HG03378 (cell line): ENCODE data around the gene PDZD8.
"Not testable (repeated sequence)": the region's sequence is repeated elsewhere in the genome, so short reads cannot be mapped to it uniquely, and the experiment has no call there.

Source experiments
- ATAC-seq: cut with Tn5 transposase; IDR thresholded peaks from one replicate; pipeline ENCODE4 v1.9.1; 2021; ENCODE audit warnings: mild to moderate bottlenecking, moderate library complexity; ENCODE audit not compliant: unreplicated experiment

The PDZD8 gene

GRCh38 chr10:117294735-117295134, 80.5 kb downstream of the PDZD8 start:
- ATAC-seq, result no peak

GRCh38 chr10:117294039-117294645, 81.1 kb downstream of the PDZD8 start:
- no peak for ATAC-seq

GRCh38 chr10:117290872-117291271, 84.4 kb downstream of the PDZD8 start:
- not testable (repeated sequence) for ATAC-seq

GRCh38 chr10:117284716-117285494, 90.3 kb downstream of the PDZD8 start:
- ATAC-seq, result no peak

- no peak for ATAC-seq
Measured at GRCh38 chr10:117277675-117278074, 97.6 kb downstream of the PDZD8 start.

- ATAC-seq, result no peak
Measured at GRCh38 chr10:117275121-117275520, 100.1 kb downstream of the PDZD8 start.

- ATAC-seq, result no peak
Measured at GRCh38 chr10:117274509-117274908, 100.7 kb downstream of the PDZD8 start.

- ATAC-seq, result no peak
Measured at GRCh38 chr10:117273980-117274379, 101.3 kb downstream of the PDZD8 start.

GRCh38 chr10:117272195-117273076, 102.8 kb downstream of the PDZD8 start:
- ATAC-seq, result no peak

- no peak for ATAC-seq
Measured at GRCh38 chr10:117271427-117271826, 103.8 kb downstream of the PDZD8 start.

- no peak for ATAC-seq
Measured at GRCh38 chr10:117268907-117269306, 106.3 kb downstream of the PDZD8 start.

- no peak for ATAC-seq
Measured at GRCh38 chr10:117268258-117268657, 107.0 kb downstream of the PDZD8 start.

- ATAC-seq, result no peak
Measured at GRCh38 chr10:117266812-117267211, 108.4 kb downstream of the PDZD8 start.

- ATAC-seq, result no peak
Measured at GRCh38 chr10:117266400-117266799, 108.8 kb downstream of the PDZD8 start.

GRCh38 chr10:117264782-117265181, 110.5 kb downstream of the PDZD8 start:
- no peak for ATAC-seq

GRCh38 chr10:117262903-117263293, 112.3 kb downstream of the PDZD8 start:
- ATAC-seq, result no peak

- ATAC-seq, result no peak
Measured at GRCh38 chr10:117262291-117262902, 112.8 kb downstream of the PDZD8 start.

GRCh38 chr10:117261501-117261900, 113.7 kb downstream of the PDZD8 start:
- no peak for ATAC-seq

- ATAC-seq, result no peak
Measured at GRCh38 chr10:117260084-117260483, 115.2 kb downstream of the PDZD8 start.

- no peak for ATAC-seq
Measured at GRCh38 chr10:117259279-117259678, 116.0 kb downstream of the PDZD8 start.

- no peak for ATAC-seq
Measured at GRCh38 chr10:117257721-117258120, 117.5 kb downstream of the PDZD8 start.
